MM.1S (cell line): ENCODE data around the gene OGFOD3.

Source experiments
- EZH2 ChIP-seq: fragments of 300-600 bp; sonication (generic); optimal IDR thresholded peaks from 2 replicates; pipeline ENCODE3; 2017; ENCODE audit warnings: low read depth, mild to moderate bottlenecking, antibody characterized with exemption, low read length, mixed read lengths
- TF ChIP-seq, protein P1 (sequence below): fragments of 300-600 bp; sonication (generic); IDR thresholded peaks from 2 replicates; pipeline ENCODE4 v1.5.1; 2016; ENCODE audit warnings: antibody characterized with exemption, low read length, mixed read lengths

- TF ChIP-seq EZH2, result no peak
- TF ChIP-seq, protein P1, sequence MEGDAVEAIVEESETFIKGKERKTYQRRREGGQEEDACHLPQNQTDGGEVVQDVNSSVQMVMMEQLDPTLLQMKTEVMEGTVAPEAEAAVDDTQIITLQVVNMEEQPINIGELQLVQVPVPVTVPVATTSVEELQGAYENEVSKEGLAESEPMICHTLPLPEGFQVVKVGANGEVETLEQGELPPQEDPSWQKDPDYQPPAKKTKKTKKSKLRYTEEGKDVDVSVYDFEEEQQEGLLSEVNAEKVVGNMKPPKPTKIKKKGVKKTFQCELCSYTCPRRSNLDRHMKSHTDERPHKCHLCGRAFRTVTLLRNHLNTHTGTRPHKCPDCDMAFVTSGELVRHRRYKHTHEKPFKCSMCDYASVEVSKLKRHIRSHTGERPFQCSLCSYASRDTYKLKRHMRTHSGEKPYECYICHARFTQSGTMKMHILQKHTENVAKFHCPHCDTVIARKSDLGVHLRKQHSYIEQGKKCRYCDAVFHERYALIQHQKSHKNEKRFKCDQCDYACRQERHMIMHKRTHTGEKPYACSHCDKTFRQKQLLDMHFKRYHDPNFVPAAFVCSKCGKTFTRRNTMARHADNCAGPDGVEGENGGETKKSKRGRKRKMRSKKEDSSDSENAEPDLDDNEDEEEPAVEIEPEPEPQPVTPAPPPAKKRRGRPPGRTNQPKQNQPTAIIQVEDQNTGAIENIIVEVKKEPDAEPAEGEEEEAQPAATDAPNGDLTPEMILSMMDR, result no peak
Observed at GRCh38 chr17:82443465-82444283, 25.3 kb upstream of the OGFOD3 start.
